Stomach (tissue), 4 donors: Measurements from ENCODE around the gene ALKBH8.

Source experiments
- CTCF ChIP-seq, 7 experiments: fragments of 450-650 bp in 4 of 7; fragments of 200-600 bp in 3 of 7; sonication (generic) in 3 of 7; IDR thresholded peaks; one replicate each; pipeline ENCODE4 v1.5.1; 2016 to 2019; ENCODE audit warnings: antibody characterized with exemption in 7 of 7, control low read depth in 2 of 7, mild to moderate bottlenecking in 1 of 7
- EP300 ChIP-seq: sonication (generic); formaldehyde crosslinking; IDR thresholded peaks from one replicate; pipeline ENCODE4 v1.6.1; 2017; ENCODE audit warnings: antibody characterized with exemption
- POLR2AphosphoS5 ChIP-seq, 3 donors: sonication (generic); formaldehyde crosslinking; IDR thresholded peaks; one replicate each; pipeline ENCODE4 v1.6.1; 2016; ENCODE audit warnings: antibody characterized with exemption in 3 of 3

GRCh38 chr11:107478922-107479321 is 86.6 kb downstream of the ALKBH8 start:
- TF ChIP-seq POLR2AphosphoS5 (IDR thresholded peaks at IDR 0.05) = no peak
- TF ChIP-seq CTCF (IDR thresholded peaks at IDR 0.05) = no peak
- TF ChIP-seq EP300 = no peak
